GM12878 (cell line): ENCODE measurements around the gene SFMBT1. TPM values are rescaled to one million over a fixed set of nuclear protein-coding genes. Genes with fewer than 3 reads are reported as not detected.

Source experiments
- ATF7 ChIP-seq: fragments of 450-650 bp; IDR thresholded peaks from 2 replicates; pipeline ENCODE4 v1.6.1; 2016; ENCODE audit warnings: low read depth, mild to moderate bottlenecking
- BHLHE40 ChIP-seq, 2 experiments: fragments of 450-650 bp in 1 of 2; IDR thresholded peaks; 2 replicates each; pipeline ENCODE4 v1.6.1; 2011 to 2017; ENCODE audit warnings: low read depth in 2 of 2, borderline replicate concordance in 1 of 2, improper control_type of control experiment in 1 of 2, low read length in 1 of 2, mild to moderate bottlenecking in 1 of 2
- CHD1 ChIP-seq: IDR thresholded peaks from 2 replicates; pipeline ENCODE4 v1.6.1; 2012; ENCODE audit warnings: low read depth, low read length, improper control_type of control experiment
- CHD2 ChIP-seq: IDR thresholded peaks from 2 replicates; pipeline ENCODE4 v1.6.1; 2011; ENCODE audit warnings: low read depth, low read length, improper control_type of control experiment, borderline replicate concordance
- EP300 ChIP-seq, 2 experiments: fragments of 150-350 bp in 1 of 2; IDR thresholded peaks; 2 replicates each; pipeline ENCODE4 v1.6.1; 2011 to 2012; ENCODE audit warnings: low read depth in 2 of 2, low read length in 2 of 2, borderline replicate concordance in 1 of 2, improper control_type of control experiment in 1 of 2, inconsistent platforms in 1 of 2; ENCODE audit not compliant: control insufficient read depth in 1 of 2
- ESRRA ChIP-seq: IDR thresholded peaks from 2 replicates; pipeline ENCODE4 v1.6.1; 2012; ENCODE audit warnings: mild to moderate bottlenecking, low read length, improper control_type of control experiment
- FOS ChIP-seq: IDR thresholded peaks from 3 replicates; pipeline ENCODE4 v1.6.1; 2011; ENCODE audit warnings: borderline replicate concordance; ENCODE audit not compliant: insufficient read length; ENCODE audit errors: extremely low read depth
- JUNB ChIP-seq: IDR thresholded peaks from 2 replicates; pipeline ENCODE4 v1.6.1; 2016; ENCODE audit warnings: antibody characterized with exemption, mild to moderate bottlenecking
- JUND ChIP-seq: IDR thresholded peaks from 2 replicates; pipeline ENCODE4 v1.6.1; 2012; ENCODE audit warnings: low read depth, mild to moderate bottlenecking, low read length, improper control_type of control experiment, moderate library complexity
- KLF5 ChIP-seq: fragments of 450-650 bp; IDR thresholded peaks from 2 replicates; pipeline ENCODE4 v1.6.1; 2014; ENCODE audit warnings: mild to moderate bottlenecking; ENCODE audit not compliant: partially characterized antibody
- MTA2 ChIP-seq: fragments of 450-650 bp; IDR thresholded peaks from 2 replicates; pipeline ENCODE4 v1.6.1; 2016; ENCODE audit warnings: low read depth, mild to moderate bottlenecking, moderate library complexity
- MTA3 ChIP-seq: IDR thresholded peaks from 2 replicates; pipeline ENCODE4 v1.6.1; 2012; ENCODE audit warnings: low read length, inconsistent platforms, borderline replicate concordance
- RAD51 ChIP-seq: fragments of 450-650 bp; IDR thresholded peaks from 2 replicates; pipeline ENCODE4 v1.6.1; 2016; ENCODE audit warnings: moderate library complexity, mild to moderate bottlenecking, inconsistent platforms
- SPI1 ChIP-seq: IDR thresholded peaks from 2 replicates; pipeline ENCODE4 v1.6.1; 2011; ENCODE audit warnings: low read depth, mild to moderate bottlenecking, low read length, moderate library complexity, borderline replicate concordance; ENCODE audit not compliant: insufficient read depth
- SUZ12 ChIP-seq: fragments of 200-600 bp; sonication (generic); IDR thresholded peaks from one replicate; pipeline ENCODE4 v1.6.1; 2018; ENCODE audit warnings: antibody characterized with exemption, mild to moderate bottlenecking; ENCODE audit not compliant: unreplicated experiment
- TAF1 ChIP-seq: IDR thresholded peaks from 2 replicates; pipeline ENCODE4 v1.6.1; 2011; ENCODE audit warnings: mild to moderate bottlenecking, low read depth, low read length, borderline replicate concordance
- TBL1XR1 ChIP-seq: IDR thresholded peaks from 2 replicates; pipeline ENCODE4 v1.6.1; 2012; ENCODE audit warnings: low read depth, low read length, improper control_type of control experiment
- WRNIP1 ChIP-seq: IDR thresholded peaks from 2 replicates; pipeline ENCODE4 v1.6.1; 2011; ENCODE audit warnings: low read depth, low read length, improper control_type of control experiment, borderline replicate concordance
- polyA plus RNA-seq, 11 experiments: library from polyadenylated mRNA; depleted of rRNA in 4 of 11; unstranded in 6 of 11; stranded (reverse) in 5 of 11; fragments of >200 nt; fragmentation: Nextera tagmentation in 4 of 11; fragmentation: Illumina TruSeq in 1 of 11; extraction: Ambion mirVana in 4 of 11; extraction: Trizol in 1 of 11; gene quantifications; 1 replicate in 1 of 11; 2 replicates in 10 of 11; pipeline versions ENCODE4 v1.2.1 to v1.2.3, GENCODE V29; 2011 to 2016; ENCODE audit warnings: inconsistent platforms in 2 of 11, missing spikeins in 2 of 11, low read depth in 1 of 11
- total RNA-seq, 4 experiments: library from RNA; depleted of rRNA in 3 of 4; stranded (reverse); fragments of >200 nt in 3 of 4; fragmentation: Illumina TruSeq in 1 of 4; extraction: Trizol in 1 of 4; gene quantifications; 2 replicates each; pipeline versions ENCODE4 v1.2.1 to v1.2.3, GENCODE V29; 2013 to 2021
- TF ChIP-seq, protein P1 (sequence below): IDR thresholded peaks from 2 replicates; pipeline ENCODE4 v1.6.1; 2012; ENCODE audit warnings: low read length, inconsistent platforms
- TF ChIP-seq, protein P2 (sequence below), 3 experiments: IDR thresholded peaks in 2 of 3; conservative IDR thresholded peaks in 1 of 3; 2 replicates each; pipeline ENCODE4 v1.5.1; 2011; ENCODE audit warnings: low read depth in 3 of 3, low read length in 3 of 3, mild to moderate bottlenecking in 3 of 3, control low read depth in 2 of 3, moderate library complexity in 2 of 3, inconsistent platforms in 1 of 3, mixed read lengths in 1 of 3; ENCODE audit not compliant: control insufficient read depth in 2 of 3, insufficient read depth in 1 of 3; ENCODE audit errors: extremely low read depth in 1 of 3
- TF ChIP-seq, protein P3 (sequence below): IDR thresholded peaks from 2 replicates; pipeline ENCODE4 v1.6.1; 2011; ENCODE audit warnings: mild to moderate bottlenecking, low read depth, low read length, moderate library complexity; ENCODE audit not compliant: insufficient replicate concordance
- TF ChIP-seq, protein P4 (sequence below): fragments of 450-650 bp; IDR thresholded peaks from 2 replicates; pipeline ENCODE4 v1.6.1; 2017; ENCODE audit warnings: borderline replicate concordance
- TF ChIP-seq, protein P5 (sequence below): fragments of 450-650 bp; IDR thresholded peaks from 2 replicates; pipeline ENCODE4 v1.6.1; 2016; ENCODE audit warnings: mild to moderate bottlenecking

The SFMBT1 gene
- total and polyA plus RNA-seq, 10 of the 15 experiments (the other 5 are each of a cell fraction or from before 2014, with no cell fraction given) = 3.2 to 19.5 (median 11.4) TPM

DNA sequence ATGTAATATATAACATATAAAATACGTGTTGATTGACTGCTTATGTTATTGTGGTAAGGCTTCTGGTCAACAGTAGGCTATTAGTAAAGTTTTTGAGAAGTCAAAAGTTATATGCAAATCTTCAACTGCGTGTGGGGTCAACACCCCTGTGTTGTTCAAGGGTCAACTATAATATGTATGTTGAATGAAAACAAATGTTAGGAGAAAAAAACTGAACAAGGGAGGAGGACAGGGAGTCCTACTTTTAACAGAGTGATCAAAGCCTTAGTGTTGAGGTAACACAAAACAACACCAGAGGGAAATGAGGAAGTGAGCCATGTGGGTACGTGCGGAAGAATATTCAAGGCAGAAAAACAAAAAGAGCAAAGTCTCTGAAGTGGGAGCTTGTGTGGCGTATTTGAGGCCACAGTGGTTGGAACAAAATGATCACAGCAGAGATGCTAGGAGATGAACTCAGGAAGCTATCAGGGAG, 62.5 kb downstream of the SFMBT1 start (continued):
- TF ChIP-seq, protein P1, sequence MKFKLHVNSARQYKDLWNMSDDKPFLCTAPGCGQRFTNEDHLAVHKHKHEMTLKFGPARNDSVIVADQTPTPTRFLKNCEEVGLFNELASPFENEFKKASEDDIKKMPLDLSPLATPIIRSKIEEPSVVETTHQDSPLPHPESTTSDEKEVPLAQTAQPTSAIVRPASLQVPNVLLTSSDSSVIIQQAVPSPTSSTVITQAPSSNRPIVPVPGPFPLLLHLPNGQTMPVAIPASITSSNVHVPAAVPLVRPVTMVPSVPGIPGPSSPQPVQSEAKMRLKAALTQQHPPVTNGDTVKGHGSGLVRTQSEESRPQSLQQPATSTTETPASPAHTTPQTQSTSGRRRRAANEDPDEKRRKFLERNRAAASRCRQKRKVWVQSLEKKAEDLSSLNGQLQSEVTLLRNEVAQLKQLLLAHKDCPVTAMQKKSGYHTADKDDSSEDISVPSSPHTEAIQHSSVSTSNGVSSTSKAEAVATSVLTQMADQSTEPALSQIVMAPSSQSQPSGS = peak; percentile 81
- TF ChIP-seq TBL1XR1 = peak; percentile 71; the same call in 1 of the 2 replicates
- TF ChIP-seq, protein P2, sequence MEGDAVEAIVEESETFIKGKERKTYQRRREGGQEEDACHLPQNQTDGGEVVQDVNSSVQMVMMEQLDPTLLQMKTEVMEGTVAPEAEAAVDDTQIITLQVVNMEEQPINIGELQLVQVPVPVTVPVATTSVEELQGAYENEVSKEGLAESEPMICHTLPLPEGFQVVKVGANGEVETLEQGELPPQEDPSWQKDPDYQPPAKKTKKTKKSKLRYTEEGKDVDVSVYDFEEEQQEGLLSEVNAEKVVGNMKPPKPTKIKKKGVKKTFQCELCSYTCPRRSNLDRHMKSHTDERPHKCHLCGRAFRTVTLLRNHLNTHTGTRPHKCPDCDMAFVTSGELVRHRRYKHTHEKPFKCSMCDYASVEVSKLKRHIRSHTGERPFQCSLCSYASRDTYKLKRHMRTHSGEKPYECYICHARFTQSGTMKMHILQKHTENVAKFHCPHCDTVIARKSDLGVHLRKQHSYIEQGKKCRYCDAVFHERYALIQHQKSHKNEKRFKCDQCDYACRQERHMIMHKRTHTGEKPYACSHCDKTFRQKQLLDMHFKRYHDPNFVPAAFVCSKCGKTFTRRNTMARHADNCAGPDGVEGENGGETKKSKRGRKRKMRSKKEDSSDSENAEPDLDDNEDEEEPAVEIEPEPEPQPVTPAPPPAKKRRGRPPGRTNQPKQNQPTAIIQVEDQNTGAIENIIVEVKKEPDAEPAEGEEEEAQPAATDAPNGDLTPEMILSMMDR (IDR thresholded peaks at IDR 0.05 in 2 of 3, conservative IDR thresholded peaks at IDR 0.05 in 1 of 3; ENCODE audit: control insufficient read depth in 2 of 3, extremely low read depth in 1 of 3, insufficient read depth in 1 of 3, low read depth in 3 of 3, low read length in 3 of 3) = no peak
- TF ChIP-seq ATF7 = peak; percentile 93
- TF ChIP-seq JUNB = peak; percentile 17; the same call in 1 of the 2 replicates
- peak; percentile 86 for TF ChIP-seq CHD2
- TF ChIP-seq, protein P3, sequence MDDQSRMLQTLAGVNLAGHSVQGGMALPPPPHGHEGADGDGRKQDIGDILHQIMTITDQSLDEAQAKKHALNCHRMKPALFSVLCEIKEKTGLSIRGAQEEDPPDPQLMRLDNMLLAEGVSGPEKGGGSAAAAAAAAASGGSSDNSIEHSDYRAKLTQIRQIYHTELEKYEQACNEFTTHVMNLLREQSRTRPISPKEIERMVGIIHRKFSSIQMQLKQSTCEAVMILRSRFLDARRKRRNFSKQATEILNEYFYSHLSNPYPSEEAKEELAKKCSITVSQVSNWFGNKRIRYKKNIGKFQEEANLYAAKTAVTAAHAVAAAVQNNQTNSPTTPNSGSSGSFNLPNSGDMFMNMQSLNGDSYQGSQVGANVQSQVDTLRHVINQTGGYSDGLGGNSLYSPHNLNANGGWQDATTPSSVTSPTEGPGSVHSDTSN = no peak
- 0 out of 2 replicates have a peak, but pooled peaks have one; percentile 32 for TF ChIP-seq ESRRA
- TF ChIP-seq, protein P4, sequence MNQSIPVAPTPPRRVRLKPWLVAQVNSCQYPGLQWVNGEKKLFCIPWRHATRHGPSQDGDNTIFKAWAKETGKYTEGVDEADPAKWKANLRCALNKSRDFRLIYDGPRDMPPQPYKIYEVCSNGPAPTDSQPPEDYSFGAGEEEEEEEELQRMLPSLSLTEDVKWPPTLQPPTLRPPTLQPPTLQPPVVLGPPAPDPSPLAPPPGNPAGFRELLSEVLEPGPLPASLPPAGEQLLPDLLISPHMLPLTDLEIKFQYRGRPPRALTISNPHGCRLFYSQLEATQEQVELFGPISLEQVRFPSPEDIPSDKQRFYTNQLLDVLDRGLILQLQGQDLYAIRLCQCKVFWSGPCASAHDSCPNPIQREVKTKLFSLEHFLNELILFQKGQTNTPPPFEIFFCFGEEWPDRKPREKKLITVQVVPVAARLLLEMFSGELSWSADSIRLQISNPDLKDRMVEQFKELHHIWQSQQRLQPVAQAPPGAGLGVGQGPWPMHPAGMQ = peak; percentile 72
- TF ChIP-seq RAD51 = peak; percentile 32; the same call in 1 of the 2 replicates
- no peak for TF ChIP-seq FOS
- TF ChIP-seq TAF1 = no peak; the same call in 1 of the 2 replicates
- TF ChIP-seq MTA3 = peak; percentile 92
- TF ChIP-seq EP300 (IDR thresholded peaks at IDR 0.05; ENCODE audit: borderline replicate concordance in 1 of 2, control insufficient read depth in 1 of 2, low read depth in 2 of 2, low read length in 2 of 2) = peak; percentile 95 to 98
- TF ChIP-seq WRNIP1 = peak; percentile 67; the same call in 1 of the 2 replicates
- TF ChIP-seq MTA2 = peak; percentile 98
- TF ChIP-seq, protein P5, sequence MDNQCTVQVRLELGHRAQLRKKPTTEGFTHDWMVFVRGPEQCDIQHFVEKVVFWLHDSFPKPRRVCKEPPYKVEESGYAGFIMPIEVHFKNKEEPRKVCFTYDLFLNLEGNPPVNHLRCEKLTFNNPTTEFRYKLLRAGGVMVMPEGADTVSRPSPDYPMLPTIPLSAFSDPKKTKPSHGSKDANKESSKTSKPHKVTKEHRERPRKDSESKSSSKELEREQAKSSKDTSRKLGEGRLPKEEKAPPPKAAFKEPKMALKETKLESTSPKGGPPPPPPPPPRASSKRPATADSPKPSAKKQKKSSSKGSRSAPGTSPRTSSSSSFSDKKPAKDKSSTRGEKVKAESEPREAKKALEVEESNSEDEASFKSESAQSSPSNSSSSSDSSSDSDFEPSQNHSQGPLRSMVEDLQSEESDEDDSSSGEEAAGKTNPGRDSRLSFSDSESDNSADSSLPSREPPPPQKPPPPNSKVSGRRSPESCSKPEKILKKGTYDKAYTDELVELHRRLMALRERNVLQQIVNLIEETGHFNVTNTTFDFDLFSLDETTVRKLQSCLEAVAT = peak; percentile 95
- TF ChIP-seq BHLHE40 (IDR thresholded peaks at IDR 0.05; ENCODE audit: borderline replicate concordance in 1 of 2, low read depth in 2 of 2, low read length in 1 of 2) = peak; percentile 72 to 79; a peak in 3 of 4 replicates
- TF ChIP-seq SPI1 = peak; percentile 99
- 0 out of 2 replicates have a peak, but pooled peaks have one; percentile 28 for TF ChIP-seq JUND
- TF ChIP-seq KLF5 = peak; percentile 33
- TF ChIP-seq SUZ12 = no peak
- TF ChIP-seq CHD1 = no peak
